ENCODE results near the gene MVB12B. TPM values are rescaled to one million over a fixed set of nuclear protein-coding genes. Genes with fewer than 3 reads are reported as not detected.

The MVB12B gene
- total and polyA plus RNA-seq, 2 of the 8 experiments (the other 6 are each of a cell fraction or from before 2014, with no cell fraction given), result 2.6 to 5.0 TPM

DNA sequence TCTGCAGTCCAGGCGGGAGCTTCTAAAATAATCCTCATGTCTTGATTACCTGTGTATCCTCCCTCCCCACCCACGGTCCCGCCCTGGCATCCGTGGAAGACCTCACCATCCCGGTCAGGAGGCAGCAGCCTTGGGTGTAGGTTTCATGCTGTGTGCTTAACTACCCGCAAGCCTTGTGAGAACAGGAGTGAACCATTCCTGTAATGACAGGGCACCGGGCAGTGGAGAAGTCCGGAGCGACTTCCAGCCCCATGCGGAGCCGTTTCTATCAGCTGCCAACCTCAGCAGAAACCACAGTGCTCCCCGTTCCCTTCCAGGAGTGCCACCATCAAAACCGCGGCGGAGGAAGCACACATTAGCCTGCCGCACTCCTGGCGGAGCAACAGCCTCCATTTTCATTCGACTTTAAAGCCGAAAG is 163.6 kb downstream of the MVB12B start (continued):
- no peak for TF ChIP-seq RAD21 (IDR thresholded peaks at IDR 0.05 in 1 of 2, conservative IDR thresholded peaks at IDR 0.05 in 1 of 2; ENCODE audit: low read depth in 2 of 2, low read length in 2 of 2)
- TF ChIP-seq NANOG (IDR thresholded peaks at IDR 0.05; ENCODE audit: insufficient read depth, low read depth, low read length, poor library complexity, severe bottlenecking), result no peak
- TF ChIP-seq POLR2A (IDR thresholded peaks at IDR 0.05; ENCODE audit: control extremely low read depth in 1 of 2, low read depth in 2 of 2, low read length in 2 of 2), result no peak
- no peak for TF ChIP-seq CEBPB (IDR thresholded peaks at IDR 0.05; ENCODE audit: low read depth, low read length)
- no peak for TF ChIP-seq EP300 (IDR thresholded peaks at IDR 0.05; ENCODE audit: borderline replicate concordance in 1 of 2, low read depth in 2 of 2, low read length in 2 of 2)
- TF ChIP-seq BCL11A (IDR thresholded peaks at IDR 0.05; ENCODE audit: low read depth in 2 of 2, low read length in 2 of 2), result no peak
- no peak for TF ChIP-seq TAF1 (IDR thresholded peaks at IDR 0.05; ENCODE audit: low read depth, low read length)
- TF ChIP-seq RBBP5 (IDR thresholded peaks at IDR 0.05; ENCODE audit: borderline replicate concordance, low read depth, low read length), result no peak
